GM18498 (cell line): ENCODE results near the gene AFAP1.

Source experiments
- ATAC-seq: cut with Tn5 transposase; IDR thresholded peaks from one replicate; pipeline ENCODE4 v1.9.1; 2021; ENCODE audit warnings: mild to moderate bottlenecking, moderate library complexity; ENCODE audit not compliant: unreplicated experiment

AFAP1 gene

GRCh38 chr4:7772711-7773385 is 166.8 kb downstream of the AFAP1 start:
- ATAC-seq, result no peak

GRCh38 chr4:7771541-7772507 is 167.8 kb downstream of the AFAP1 start:
- ATAC-seq, result peak; percentile 91

GRCh38 chr4:7771056-7771455 is 168.6 kb downstream of the AFAP1 start:
- no peak for ATAC-seq

DNA sequence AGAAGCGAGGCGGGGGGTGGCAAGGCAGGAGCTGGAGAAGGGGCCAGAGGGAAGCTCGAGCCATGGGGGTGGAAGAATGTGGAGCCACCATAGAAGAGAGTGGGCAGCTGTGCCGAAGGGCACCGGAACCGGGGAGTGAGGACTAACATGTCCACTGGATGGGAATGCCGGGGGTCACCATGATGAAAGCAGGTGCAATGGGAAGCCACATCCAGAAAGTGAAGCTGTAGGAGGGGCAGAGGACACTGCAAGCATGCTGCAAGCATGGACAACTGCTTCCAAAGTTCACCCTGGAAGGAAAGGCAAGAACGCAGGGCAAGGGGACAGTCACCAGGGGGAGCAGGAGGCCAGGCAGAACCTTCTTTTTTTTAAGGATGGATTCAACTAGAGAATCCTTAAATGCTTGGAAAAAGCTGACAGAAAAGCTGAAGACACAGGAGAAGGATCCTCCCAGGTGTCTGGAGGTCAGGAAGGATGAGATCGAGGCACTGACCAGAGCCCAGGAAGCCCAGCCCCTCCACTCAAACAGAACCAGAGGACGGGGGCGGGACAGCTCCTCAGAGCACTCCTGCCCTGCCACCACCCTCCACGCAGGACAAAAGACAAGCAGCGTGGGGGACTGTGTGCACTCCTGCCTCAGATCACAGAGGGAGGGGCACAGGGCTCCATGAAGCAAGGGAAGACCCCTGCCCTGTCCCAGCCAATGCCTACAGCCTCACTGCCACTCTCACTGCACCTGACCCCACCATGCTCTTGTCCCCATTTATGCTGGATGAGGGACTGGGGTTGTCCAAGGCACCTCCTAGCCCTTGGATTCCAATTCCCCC is 169.2 kb downstream of the AFAP1 start:
- no peak for ATAC-seq

- ATAC-seq, result no peak
These were observed 170.1 kb downstream of the AFAP1 start for GRCh38 chr4:7769396-7770223.

GRCh38 chr4:7768736-7769135 is 170.9 kb downstream of the AFAP1 start:
- ATAC-seq, result no peak

- no peak for ATAC-seq
These were observed 171.7 kb downstream of the AFAP1 start for GRCh38 chr4:7767966-7768365.

- ATAC-seq, result no peak
These were observed 172.1 kb downstream of the AFAP1 start for GRCh38 chr4:7767526-7767925.

- ATAC-seq, result no peak
These were observed 172.9 kb downstream of the AFAP1 start for GRCh38 chr4:7766661-7767345.

- no peak for ATAC-seq
These were observed 173.6 kb downstream of the AFAP1 start for GRCh38 chr4:7766086-7766485.

- no peak for ATAC-seq
These were observed 174.0 kb downstream of the AFAP1 start for GRCh38 chr4:7765666-7766065.

DNA sequence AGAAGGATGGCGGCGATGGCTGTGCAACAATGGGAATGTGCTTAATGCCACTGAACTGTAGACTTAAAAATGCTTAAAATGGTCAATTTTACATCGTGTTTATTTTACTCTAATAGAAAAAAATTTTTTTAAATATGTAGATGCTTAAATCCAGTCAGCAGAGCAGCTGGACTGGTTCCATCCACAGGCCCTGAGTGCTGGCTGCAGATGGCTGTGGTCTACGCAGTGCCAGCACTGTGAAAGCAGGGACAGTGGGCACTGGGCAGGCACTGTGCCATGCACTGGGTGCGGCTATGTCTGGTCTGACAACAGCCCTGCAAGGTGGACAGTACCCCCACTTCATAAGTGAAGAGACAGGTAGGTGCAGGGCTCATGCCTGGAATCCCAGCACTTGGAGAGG is 175.2 kb downstream of the AFAP1 start:
- ATAC-seq, result no peak

- no peak for ATAC-seq
These were observed 175.9 kb downstream of the AFAP1 start for GRCh38 chr4:7763788-7764187.

DNA sequence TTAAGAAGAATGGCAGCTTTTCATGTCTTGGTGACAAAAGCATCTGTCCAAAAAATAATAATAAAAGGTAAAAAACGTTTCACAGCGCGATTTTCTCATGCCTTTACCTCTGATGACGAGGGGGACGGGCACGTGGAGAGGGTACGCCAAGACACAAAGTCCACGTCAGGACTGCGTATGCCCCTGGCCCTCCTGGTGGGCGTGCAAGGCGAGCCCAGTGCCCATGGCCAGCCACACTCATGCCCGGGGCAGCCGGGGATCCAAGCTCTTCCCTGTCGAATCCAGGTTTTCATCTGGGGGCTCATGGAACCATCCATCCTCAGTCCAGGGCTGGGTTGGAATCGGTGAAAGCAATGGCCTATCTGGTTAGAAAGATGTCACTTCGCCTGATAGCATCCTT is 176.6 kb downstream of the AFAP1 start:
- ATAC-seq, result no peak

GRCh38 chr4:7762376-7763030 is 177.2 kb downstream of the AFAP1 start:
- ATAC-seq, result no peak

DNA sequence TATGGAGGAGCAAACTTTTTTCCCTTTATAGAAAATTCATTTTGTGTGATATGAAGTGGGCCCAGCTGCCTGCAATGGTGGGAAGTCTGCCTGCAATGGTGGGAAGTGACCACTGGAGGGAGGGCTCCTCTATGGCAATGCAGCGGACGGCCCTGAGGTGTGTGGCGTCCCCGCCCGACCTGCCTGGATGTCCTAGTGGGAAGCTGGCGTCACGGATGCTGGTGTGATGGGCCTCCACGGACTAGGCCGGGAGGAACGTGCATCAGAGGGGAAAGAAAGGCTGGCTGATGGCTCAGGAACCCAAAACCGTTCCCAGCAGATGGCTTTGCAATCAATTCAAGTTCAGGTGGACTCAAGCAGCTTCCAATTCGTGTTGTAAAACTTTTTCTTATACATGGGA is 177.9 kb downstream of the AFAP1 start:
- ATAC-seq, result peak; percentile 85

DNA sequence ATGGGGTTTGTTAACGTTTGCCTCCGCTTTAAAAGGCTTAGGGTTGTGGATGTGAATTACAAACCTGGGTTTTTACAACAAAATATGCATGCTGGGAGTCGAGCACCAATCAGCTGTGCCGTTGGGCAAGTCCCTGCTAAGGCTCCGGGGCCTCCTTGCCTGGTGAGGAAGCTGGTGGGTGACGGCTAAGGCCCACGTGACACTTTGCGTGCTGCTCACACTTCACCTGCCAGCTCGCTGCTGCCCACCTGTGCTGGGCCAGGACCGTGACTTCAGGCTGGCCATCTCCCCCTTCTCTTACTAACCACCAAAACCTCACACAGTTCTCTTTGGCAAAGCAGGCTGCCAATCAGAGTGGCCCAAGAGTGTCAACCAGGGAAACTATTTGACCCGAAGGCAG is 178.3 kb downstream of the AFAP1 start:
- ATAC-seq, result no peak

DNA sequence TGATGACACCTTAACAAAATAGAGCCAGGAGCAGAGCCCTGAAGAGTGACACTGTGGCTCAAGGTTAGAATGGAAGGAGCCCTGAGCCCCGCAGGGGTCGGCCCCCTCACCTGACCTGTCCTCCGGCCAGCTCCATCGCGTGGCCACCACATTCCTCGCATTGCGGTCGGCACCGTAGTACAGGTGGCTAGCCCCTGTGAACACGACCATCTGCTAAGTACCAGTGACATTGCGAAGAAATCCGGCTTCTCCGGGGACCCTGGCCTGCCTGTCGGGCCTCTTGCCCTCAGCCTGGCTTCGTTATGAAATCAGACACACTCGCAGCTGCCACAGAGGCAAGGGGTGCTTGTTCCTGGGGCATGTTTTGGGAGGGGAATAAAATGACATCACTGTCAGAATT is 179.0 kb downstream of the AFAP1 start:
- ATAC-seq, result no peak

DNA sequence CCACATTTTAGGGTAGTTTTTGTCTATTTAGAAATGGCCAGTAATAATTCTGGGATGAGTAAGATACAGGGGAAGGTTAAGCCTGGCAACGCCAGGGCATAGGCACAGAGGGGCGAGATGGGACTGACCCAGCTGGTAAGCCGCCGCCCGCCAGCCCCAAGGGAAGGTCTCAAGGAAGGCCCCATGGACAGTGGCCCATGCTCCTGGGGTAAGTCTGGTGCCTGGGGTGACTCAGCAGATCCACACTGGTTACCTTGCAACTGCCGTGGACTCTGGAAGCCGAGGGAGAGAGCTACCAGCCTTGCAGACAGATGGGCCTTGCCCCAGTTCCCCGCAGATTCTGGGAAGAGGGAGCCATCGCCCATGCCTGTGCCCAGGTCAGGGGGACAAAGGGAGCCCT is 179.4 kb downstream of the AFAP1 start:
- no peak for ATAC-seq
